Measurements from ENCODE around the gene ELK4. TPM values are rescaled to one million over a fixed set of nuclear protein-coding genes. Genes with fewer than 3 reads are reported as not detected.
A peak's percentile ranks its signal among the peaks of the same experiment; 100 is the strongest.

Gene ELK4
- total and polyA plus RNA-seq, 5 donors from 2014 or later, result 3.5 to 106 (median 4.7) TPM

- Histone ChIP-seq H3K27ac (ENCODE audit: insufficient read depth, low read length, poor library complexity, severe bottlenecking) (no peak overlapping the region), H3K27me3 (ENCODE audit: control insufficient read depth, insufficient read depth, low read length) (no peaks in the 10 kb centered on the region), H3K36me3 (ENCODE audit: control insufficient read depth, insufficient read depth, low read length) (no peaks in the 10 kb centered on the region), H3K4me1 (ENCODE audit: control insufficient read depth, insufficient read depth, low read length, poor library complexity, severe bottlenecking) (peaks cover 18% of the 10 kb centered on the region), H3K4me3 (ENCODE audit: low read depth, low read length) (no peak overlapping the region), H3K9me3 (ENCODE audit: control insufficient read depth in 2 of 2, low read length in 2 of 2) (no peaks in the 10 kb centered on the region)
- Mint-ChIP-seq H3K4me3 (no peak overlapping the region), H3K27ac (peak overlapping the region in 1 of 3 donors; percentile 5), H3K36me3 (no peaks in the 10 kb centered on the region), H3K9me3 (no peaks in the 10 kb centered on the region), H3K4me1 (peaks cover 3 to 26% (median 14%) of the 10 kb centered on the region in 4 donors), H3K27me3 (peaks cover 8% of the 10 kb centered on the region)
- ATAC-seq (ENCODE audit: low read depth in 2 of 2) (no peak), DNase-seq (peak in 1 of 3 donors; percentile 23)
Observed at GRCh38 chr1:205588636-205589035, 43.2 kb downstream of the ELK4 start.

- Mint-ChIP-seq H3K27ac (no peak overlapping the region), H3K36me3 (no peaks in the 10 kb centered on the region), H3K27me3 (peaks cover 14% of the 10 kb centered on the region), H3K9me3 (no peaks in the 10 kb centered on the region), H3K4me3 (no peak overlapping the region), H3K4me1 (peaks cover 3 to 17% (median 7%) of the 10 kb centered on the region in 4 donors)
- Histone ChIP-seq H3K9me3 (ENCODE audit: control insufficient read depth in 2 of 2, low read length in 2 of 2) (no peaks in the 10 kb centered on the region), H3K4me1 (ENCODE audit: control insufficient read depth, insufficient read depth, low read length, poor library complexity, severe bottlenecking) (peaks cover 10% of the 10 kb centered on the region), H3K27ac (ENCODE audit: insufficient read depth, low read length, poor library complexity, severe bottlenecking) (no peak overlapping the region), H3K36me3 (ENCODE audit: control insufficient read depth, insufficient read depth, low read length) (no peaks in the 10 kb centered on the region), H3K27me3 (ENCODE audit: control insufficient read depth, insufficient read depth, low read length) (no peaks in the 10 kb centered on the region), H3K4me3 (ENCODE audit: low read depth, low read length) (no peak overlapping the region)
- no peak for ATAC-seq (ENCODE audit: low read depth in 2 of 2)
- no peak for DNase-seq
Observed at GRCh38 chr1:205587581-205587980, 44.2 kb downstream of the ELK4 start.

GRCh38 chr1:205585835-205586785, 45.7 kb downstream of the ELK4 start:
- H3K4me3 Mint-ChIP-seq, result no peak overlapping the region
- peaks cover 0 to 9% (median 2%) of the 10 kb centered on the region in 4 donors for H3K4me1 Mint-ChIP-seq
- Histone ChIP-seq H3K27me3 (ENCODE audit: control insufficient read depth, insufficient read depth, low read length) (no peaks in the 10 kb centered on the region), H3K9me3 (ENCODE audit: control insufficient read depth in 2 of 2, low read length in 2 of 2) (no peaks in the 10 kb centered on the region), H3K4me1 (ENCODE audit: control insufficient read depth, insufficient read depth, low read length, poor library complexity, severe bottlenecking) (no peaks in the 10 kb centered on the region), H3K27ac (ENCODE audit: insufficient read depth, low read length, poor library complexity, severe bottlenecking) (no peak overlapping the region), H3K4me3 (ENCODE audit: low read depth, low read length) (no peak overlapping the region), H3K36me3 (ENCODE audit: control insufficient read depth, insufficient read depth, low read length) (no peaks in the 10 kb centered on the region)
- peaks cover 14% of the 10 kb centered on the region for H3K27me3 Mint-ChIP-seq
- no peaks in the 10 kb centered on the region for H3K9me3 Mint-ChIP-seq
- ATAC-seq (ENCODE audit: low read depth in 2 of 2) (no peak), DNase-seq (no peak)
- H3K27ac Mint-ChIP-seq, result no peak overlapping the region
- no peaks in the 10 kb centered on the region for H3K36me3 Mint-ChIP-seq

- no peaks in the 10 kb centered on the region for H3K9me3 ChIP-seq (ENCODE audit: control insufficient read depth in 2 of 2, low read length in 2 of 2)
- no peaks in the 10 kb centered on the region for H3K36me3 Mint-ChIP-seq
- ATAC-seq (ENCODE audit: low read depth in 2 of 2) (no peak), DNase-seq (no peak)
- no peak overlapping the region for H3K27ac Mint-ChIP-seq
- no peak overlapping the region for H3K4me3 Mint-ChIP-seq
- no peaks in the 10 kb centered on the region for H3K4me1 ChIP-seq (ENCODE audit: control insufficient read depth, insufficient read depth, low read length, poor library complexity, severe bottlenecking)
- no peak overlapping the region for H3K4me3 ChIP-seq (ENCODE audit: low read depth, low read length)
- H3K9me3 Mint-ChIP-seq, result no peaks in the 10 kb centered on the region
- H3K27me3 ChIP-seq (ENCODE audit: control insufficient read depth, insufficient read depth, low read length), result no peaks in the 10 kb centered on the region
- no peak overlapping the region for H3K27ac ChIP-seq (ENCODE audit: insufficient read depth, low read length, poor library complexity, severe bottlenecking)
- no peaks in the 10 kb centered on the region for H3K36me3 ChIP-seq (ENCODE audit: control insufficient read depth, insufficient read depth, low read length)
- H3K27me3 Mint-ChIP-seq, result peaks cover 14% of the 10 kb centered on the region
- peaks cover 0 to 3% (median 2%) of the 10 kb centered on the region in 4 donors for H3K4me1 Mint-ChIP-seq
Observed at GRCh38 chr1:205585169-205585834, 46.5 kb downstream of the ELK4 start.

DNA sequence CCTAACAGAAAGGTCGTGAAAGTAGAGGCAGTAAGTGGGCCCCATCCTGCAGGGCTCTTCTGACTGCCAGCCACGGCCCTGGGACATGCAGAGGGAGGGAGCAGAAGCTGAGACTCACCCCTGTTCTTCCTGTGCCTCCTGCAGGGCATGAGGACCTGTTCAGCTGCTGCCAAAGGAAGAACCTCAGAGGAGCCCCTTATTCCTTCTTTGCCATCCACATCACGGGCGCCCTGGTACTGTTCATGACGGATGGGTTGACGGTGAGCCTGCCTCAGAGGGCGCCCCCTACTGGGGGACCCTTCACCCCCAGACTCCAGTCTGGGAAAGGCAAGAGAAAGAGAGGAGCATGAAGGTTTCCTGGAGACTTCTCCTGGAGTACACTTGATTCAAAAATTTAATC, 47.1 kb downstream of the ELK4 start:
- DNase-seq (no peak), ATAC-seq (ENCODE audit: low read depth in 2 of 2) (no peak)
- Histone ChIP-seq H3K27ac (ENCODE audit: insufficient read depth, low read length, poor library complexity, severe bottlenecking) (no peak overlapping the region), H3K4me3 (ENCODE audit: low read depth, low read length) (no peak overlapping the region), H3K4me1 (ENCODE audit: control insufficient read depth, insufficient read depth, low read length, poor library complexity, severe bottlenecking) (no peaks in the 10 kb centered on the region), H3K9me3 (ENCODE audit: control insufficient read depth in 2 of 2, low read length in 2 of 2) (no peaks in the 10 kb centered on the region), H3K36me3 (ENCODE audit: control insufficient read depth, insufficient read depth, low read length) (no peaks in the 10 kb centered on the region), H3K27me3 (ENCODE audit: control insufficient read depth, insufficient read depth, low read length) (no peaks in the 10 kb centered on the region)
- H3K4me3 Mint-ChIP-seq, result no peak overlapping the region
- no peaks in the 10 kb centered on the region for H3K9me3 Mint-ChIP-seq
- peaks cover 14% of the 10 kb centered on the region for H3K27me3 Mint-ChIP-seq
- H3K27ac Mint-ChIP-seq, result no peak overlapping the region
- H3K4me1 Mint-ChIP-seq, result peaks cover 0 to 3% (median 2%) of the 10 kb centered on the region in 4 donors
- no peaks in the 10 kb centered on the region for H3K36me3 Mint-ChIP-seq

- no peaks in the 10 kb centered on the region for H3K36me3 ChIP-seq (ENCODE audit: control insufficient read depth, insufficient read depth, low read length)
- Mint-ChIP-seq H3K4me1 (peaks cover 0 to 3% (median 2%) of the 10 kb centered on the region in 4 donors), H3K27ac (no peak overlapping the region), H3K27me3 (peaks cover 18% of the 10 kb centered on the region), H3K36me3 (no peaks in the 10 kb centered on the region), H3K4me3 (no peak overlapping the region), H3K9me3 (peaks cover 0 to 2% (median 0%) of the 10 kb centered on the region in 7 donors)
- H3K27me3 ChIP-seq (ENCODE audit: control insufficient read depth, insufficient read depth, low read length), result no peaks in the 10 kb centered on the region
- ATAC-seq (ENCODE audit: low read depth in 2 of 2), result no peak
- H3K27ac ChIP-seq (ENCODE audit: insufficient read depth, low read length, poor library complexity, severe bottlenecking), result no peak overlapping the region
- no peaks in the 10 kb centered on the region for H3K9me3 ChIP-seq (ENCODE audit: control insufficient read depth in 2 of 2, low read length in 2 of 2)
- no peak for DNase-seq
- H3K4me3 ChIP-seq (ENCODE audit: low read depth, low read length), result no peak overlapping the region
- H3K4me1 ChIP-seq (ENCODE audit: control insufficient read depth, insufficient read depth, low read length, poor library complexity, severe bottlenecking), result no peaks in the 10 kb centered on the region
Observed at GRCh38 chr1:205583461-205584130, 48.2 kb downstream of the ELK4 start.

DNA sequence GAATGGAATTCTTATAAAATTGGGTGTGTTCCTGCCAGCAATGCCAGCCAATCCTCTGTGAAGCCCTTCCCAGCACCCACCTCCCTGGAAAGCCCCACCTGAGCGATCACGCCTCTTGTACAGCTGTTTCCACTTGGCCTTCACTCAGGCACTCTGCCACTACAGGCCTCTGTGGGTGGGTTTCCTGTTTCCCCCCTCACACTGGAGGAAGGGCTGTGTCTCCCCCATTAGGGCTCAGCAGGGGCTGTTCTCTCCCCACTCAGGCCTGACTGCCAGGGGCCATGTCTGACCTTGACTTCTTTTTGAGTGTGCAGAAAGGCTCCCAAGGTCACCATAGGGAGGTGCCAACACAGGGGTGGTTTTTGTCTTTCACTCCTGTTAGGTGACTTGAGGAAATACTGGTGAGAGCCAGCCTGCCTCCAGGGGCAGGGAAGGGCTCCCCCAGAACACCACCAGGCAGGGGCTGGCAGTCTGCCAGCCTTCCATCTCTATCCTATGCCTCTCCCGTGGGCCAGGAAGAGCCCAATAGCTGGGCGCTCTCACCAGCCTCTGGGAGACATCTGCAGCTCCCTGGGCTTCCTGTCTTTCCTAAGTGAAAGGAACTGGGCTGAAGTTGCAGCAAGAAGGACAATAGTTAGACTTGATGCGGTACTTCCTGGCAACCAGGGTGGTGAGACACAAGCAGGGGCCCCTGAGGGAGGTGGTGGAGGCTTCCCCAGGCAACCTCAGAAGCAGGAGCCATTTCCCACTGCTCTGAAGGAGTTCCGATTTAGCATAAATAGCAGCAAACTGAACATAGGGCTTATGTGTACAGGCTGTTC, 49.1 kb downstream of the ELK4 start:
- Mint-ChIP-seq H3K4me3 (no peak overlapping the region), H3K36me3 (no peaks in the 10 kb centered on the region), H3K4me1 (peaks cover 0 to 3% (median 2%) of the 10 kb centered on the region in 4 donors), H3K27me3 (peaks cover 22% of the 10 kb centered on the region), H3K9me3 (peaks cover 0 to 2% (median 0%) of the 10 kb centered on the region in 7 donors), H3K27ac (peak overlapping the region in 1 of 3 donors; percentile 48)
- no peaks in the 10 kb centered on the region for H3K4me1 ChIP-seq (ENCODE audit: control insufficient read depth, insufficient read depth, low read length, poor library complexity, severe bottlenecking)
- DNase-seq, result no peak
- H3K27me3 ChIP-seq (ENCODE audit: control insufficient read depth, insufficient read depth, low read length), result no peaks in the 10 kb centered on the region
- H3K27ac ChIP-seq (ENCODE audit: insufficient read depth, low read length, poor library complexity, severe bottlenecking), result no peak overlapping the region
- H3K4me3 ChIP-seq (ENCODE audit: low read depth, low read length), result no peak overlapping the region
- H3K9me3 ChIP-seq (ENCODE audit: control insufficient read depth in 2 of 2, low read length in 2 of 2), result no peaks in the 10 kb centered on the region
- no peaks in the 10 kb centered on the region for H3K36me3 ChIP-seq (ENCODE audit: control insufficient read depth, insufficient read depth, low read length)
- peak in 1 of 2 donors; percentile 30 for ATAC-seq (ENCODE audit: low read depth in 2 of 2)

All from CD4-positive, CD25-positive, alpha-beta regulatory T cell (primary cell).